Measurements from ENCODE around the gene COG5.
"Not testable (repeated sequence)": the region's sequence is repeated elsewhere in the genome, so short reads cannot be mapped to it uniquely, and the experiment has no call there.

The COG5 gene

GRCh38 chr7:107579885-107580715 lies 16.4 kb upstream of the COG5 start, which contains the start of gene BCAP29:
TSS of gene BCAP29 (plus strand) at chr7:107580246. CDS start at chr7:107580773, 527 bp downstream.
- peak; percentile 46 for DNase-seq

- no peak for DNase-seq
These were observed 15.8 kb upstream of the COG5 start for GRCh38 chr7:107579554-107579884.

GRCh38 chr7:107573537-107573936 lies 9.8 kb upstream of the COG5 start:
- no peak for DNase-seq

- no peak for DNase-seq
These were observed 6.6 kb upstream of the COG5 start for GRCh38 chr7:107570298-107570697.

- no peak for DNase-seq
These were observed 1.0 kb upstream of the COG5 start for GRCh38 chr7:107564553-107565298.

GRCh38 chr7:107563081-107563774 lies 492 bp downstream of the COG5 start:
- DNase-seq: no peak

- DNase-seq: no peak
These were observed 2.7 kb downstream of the COG5 start for GRCh38 chr7:107560898-107561516.

- DNase-seq: no peak
These were observed 3.9 kb downstream of the COG5 start for GRCh38 chr7:107559864-107560263.

GRCh38 chr7:107555893-107556292 lies 7.8 kb downstream of the COG5 start:
- DNase-seq: no peak

- DNase-seq: no peak
These were observed 11.8 kb downstream of the COG5 start for GRCh38 chr7:107551936-107552335.

GRCh38 chr7:107544848-107545591 lies 18.7 kb downstream of the COG5 start:
- no peak for DNase-seq

GRCh38 chr7:107543338-107543993 lies 20.3 kb downstream of the COG5 start:
- no peak for DNase-seq

GRCh38 chr7:107538001-107538400 lies 25.7 kb downstream of the COG5 start:
- DNase-seq: no peak

GRCh38 chr7:107537228-107537627 lies 26.5 kb downstream of the COG5 start:
- not testable (repeated sequence) for DNase-seq

- no peak for DNase-seq
These were observed 29.6 kb downstream of the COG5 start for GRCh38 chr7:107534139-107534538.

GRCh38 chr7:107530751-107531150 lies 33.0 kb downstream of the COG5 start:
- no peak for DNase-seq

- DNase-seq: no peak
These were observed 35.3 kb downstream of the COG5 start for GRCh38 chr7:107528461-107528860.

GRCh38 chr7:107527196-107527595 lies 36.5 kb downstream of the COG5 start:
- DNase-seq: no peak

GRCh38 chr7:107526672-107527071 lies 37.0 kb downstream of the COG5 start:
- no peak for DNase-seq

GRCh38 chr7:107506674-107507339 lies 56.9 kb downstream of the COG5 start:
- no peak for DNase-seq

- DNase-seq: no peak
These were observed 57.6 kb downstream of the COG5 start for GRCh38 chr7:107505997-107506673.

All from activated gamma-delta T cell treated with Interleukin-2 at 50 U/mL for 16 hours (primary cell).